OCI-LY3 (cell line): ENCODE data around the gene FSIP1.

Source experiments
- CTCF ChIP-seq: fragments of 200-600, 300-600 bp; sonication (generic); IDR thresholded peaks from 2 replicates; pipeline ENCODE4 v1.5.1; 2014; ENCODE audit warnings: antibody characterized with exemption, low read length, low read depth
- EZH2phosphoT487 ChIP-seq: fragments of 200-600 bp; shearing (Covaris generic); IDR thresholded peaks from 2 replicates; pipeline ENCODE4 v1.6.1; 2018; ENCODE audit warnings: antibody characterized with exemption, mixed run types, low read depth

DNA sequence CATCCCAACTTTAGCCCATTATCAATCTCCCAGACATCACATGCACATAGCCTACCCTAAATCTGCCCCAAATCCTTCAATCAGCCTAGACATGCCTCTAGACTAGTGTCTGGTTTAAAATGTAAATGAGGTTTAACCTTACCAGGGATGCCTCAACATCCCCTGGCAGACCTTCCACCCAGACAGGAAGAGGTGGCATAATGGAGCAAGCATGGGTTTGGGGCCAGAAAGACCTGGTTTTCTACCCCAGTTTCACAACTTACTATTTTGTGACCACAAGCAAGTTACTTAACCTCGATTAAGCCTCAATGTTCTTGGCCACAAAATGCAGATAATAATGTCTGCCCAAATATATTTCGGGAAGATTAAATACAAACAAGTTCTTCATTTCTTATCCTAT is 230.1 kb downstream of the FSIP1 start:
- TF ChIP-seq CTCF (no peak), EZH2phosphoT487 (no peak)
